Ovary (tissue), 9 donors: ENCODE results near the gene FLNB. TPM values are rescaled to one million over a fixed set of nuclear protein-coding genes. Genes with fewer than 3 reads are reported as not detected.

ENCODE experiments used
- DNase-seq, 5 donors: peaks; one replicate each; pipeline ENCODE4 v3.0.0-alpha.2; 2019 to 2020
- H3K27ac ChIP-seq, 2 donors: fragments of 200-600 bp; one replicate each; pipeline versions ENCODE4 v1.5.1 to v1.8.0; 2019 to 2022
- H3K27me3 ChIP-seq: fragments of 200-600 bp; one replicate; pipeline ENCODE4 v1.8.0; 2022
- H3K36me3 ChIP-seq: fragments of 200-600 bp; sonication (generic); one replicate; pipeline ENCODE4 v1.5.1; 2019
- H3K4me1 ChIP-seq: one replicate; pipeline ENCODE4 v1.8.1; 2013; ENCODE audit warnings: mild to moderate bottlenecking, moderate library complexity; ENCODE audit not compliant: insufficient read depth
- H3K4me3 ChIP-seq: fragments of 200-600 bp; sonication (generic); one replicate; pipeline ENCODE4 v1.5.1; 2017
- H3K9me3 ChIP-seq, 2 donors: fragments of 200-600 bp in 1 of 2; sonication (generic) in 1 of 2; one replicate each; pipeline versions ENCODE4 v1.5.1 to v1.8.1; 2013 to 2019; ENCODE audit warnings: mild to moderate bottlenecking in 1 of 2, moderate library complexity in 1 of 2
- EP300 ChIP-seq: sonication (generic); formaldehyde crosslinking; IDR thresholded peaks from one replicate; pipeline ENCODE4 v1.6.1; 2017; ENCODE audit warnings: antibody characterized with exemption
- POLR2A ChIP-seq: fragments of 450-650 bp; IDR thresholded peaks from one replicate; pipeline ENCODE4 v1.6.1; 2017; ENCODE audit warnings: antibody characterized with exemption, mild to moderate bottlenecking, moderate library complexity
- WGBS, 3 donors: extraction: QIAGEN DNeasy Blood & Tissue Kit in 1 of 3; methylation state at CpG; one replicate each; pipeline versions ENCODE4 v1.1.5 to v1.1.7; 2013 to 2017; 5-methylcytosine and 5-hydroxymethylcytosine counted together
- intact Hi-C, 4 donors: fragments of 100-400 bp; cut with DNase I; formaldehyde crosslinking; loops; one replicate each; pipeline versions ENCODE4 v1.11.0 to v1.15.1; 2022 to 2023
- polyA plus RNA-seq, 2 donors: library from polyadenylated mRNA; stranded (reverse); fragments of 200-250 nt in 1 of 2; fragments of 350-450 nt in 1 of 2; fragmentation: Illumina TruSeq in 1 of 2; extraction: RNeasy Lipid Tissue Mini Kit (QIAGEN cat#74804) in 1 of 2; gene quantifications; one replicate each; pipeline ENCODE4 v1.2.3, GENCODE V29; 2013 to 2014
- total RNA-seq, 7 donors: library from RNA; depleted of rRNA in 2 of 7; stranded (reverse); fragments of >200 nt in 2 of 7; fragmentation: NEBNext Ultra II Directional in 3 of 7; extraction: Animal tissue kit (Norgen Biotek cat#: 25700) in 3 of 7; gene quantifications; one replicate each; pipeline versions ENCODE4 v1.1.0 to v1.2.4, GENCODE V29; 2016 to 2023
- TF ChIP-seq, protein P1 (sequence below), 3 donors: fragments of 450-650 bp in 2 of 3; fragments of 200-600 bp in 1 of 3; IDR thresholded peaks; one replicate each; pipeline versions ENCODE4 v1.5.1 to v1.8.0; 2016 to 2022; ENCODE audit warnings: antibody characterized with exemption in 3 of 3, mild to moderate bottlenecking in 1 of 3
- donor health status: DM: no; HTN: no; CAD: no; lungs with moderate emphysema.
- donor health status: DM: no; HTN: no; CAD: no.
- donor health status: Bipolar disorder and iron deficiency.
- donor health status: DM: yes; HTN: yes; CAD: no.
- donor health status: DM: no; HTN: no; CAD: no.
- donor health status: DM: yes; HTN: yes; CAD: no.

FLNB gene
- total and polyA plus RNA-seq, 9 donors: 51.9 to 190 (median 126) TPM

DNA sequence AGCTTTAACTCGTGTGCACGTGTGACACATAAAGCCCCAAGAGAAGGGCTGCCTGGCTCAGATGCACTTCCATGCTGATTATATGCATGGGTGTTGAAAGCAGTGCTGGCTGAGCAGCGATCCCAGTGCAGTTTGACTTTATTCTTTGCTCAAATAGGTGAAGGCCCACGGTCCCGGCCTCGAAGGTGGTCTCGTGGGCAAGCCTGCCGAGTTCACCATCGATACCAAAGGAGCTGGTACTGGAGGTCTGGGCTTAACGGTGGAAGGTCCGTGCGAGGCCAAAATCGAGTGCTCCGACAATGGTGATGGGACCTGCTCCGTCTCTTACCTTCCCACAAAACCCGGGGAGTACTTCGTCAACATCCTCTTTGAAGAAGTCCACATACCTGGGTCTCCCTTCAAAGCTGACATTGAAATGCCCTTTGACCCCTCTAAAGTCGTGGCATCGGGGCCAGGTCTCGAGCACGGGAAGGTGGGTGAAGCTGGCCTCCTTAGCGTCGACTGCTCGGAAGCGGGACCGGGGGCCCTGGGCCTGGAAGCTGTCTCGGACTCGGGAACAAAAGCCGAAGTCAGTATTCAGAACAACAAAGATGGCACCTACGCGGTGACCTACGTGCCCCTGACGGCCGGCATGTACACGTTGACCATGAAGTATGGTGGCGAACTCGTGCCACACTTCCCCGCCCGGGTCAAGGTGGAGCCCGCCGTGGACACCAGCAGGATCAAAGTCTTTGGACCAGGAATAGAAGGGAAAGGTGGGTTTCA lies 114.9 kb downstream of the FLNB start:
- no peaks in the 10 kb centered on the region for H3K36me3 ChIP-seq
- intact Hi-C loops: no loop called here
- WGBS, 3 donors: 92 to 95% (median 95%) methylated on average over 41 of the region's 41 CpGs

DNA sequence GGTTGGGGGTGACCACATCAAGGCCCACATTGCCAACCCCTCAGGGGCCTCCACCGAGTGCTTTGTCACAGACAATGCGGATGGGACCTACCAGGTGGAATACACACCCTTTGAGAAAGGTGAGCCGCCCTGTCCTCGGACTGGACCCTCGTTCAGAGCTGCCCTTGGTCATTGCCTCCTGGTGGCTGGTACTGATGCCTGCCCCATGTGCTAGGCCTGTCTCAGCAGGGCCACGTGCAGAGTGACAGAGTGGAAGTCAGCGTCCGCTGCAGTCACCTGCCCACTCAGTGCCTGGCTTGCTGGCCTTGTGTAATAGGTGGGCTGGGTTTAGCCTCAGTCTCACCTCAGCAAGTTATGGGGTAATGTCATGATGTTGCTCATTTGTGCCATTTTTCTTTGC lies 116.2 kb downstream of the FLNB start:
- no peaks in the 10 kb centered on the region for H3K36me3 ChIP-seq

More for the DNA sequence above, 114.9 kb downstream of the FLNB start:
- DNase-seq: no peak
- TF ChIP-seq, protein P1, sequence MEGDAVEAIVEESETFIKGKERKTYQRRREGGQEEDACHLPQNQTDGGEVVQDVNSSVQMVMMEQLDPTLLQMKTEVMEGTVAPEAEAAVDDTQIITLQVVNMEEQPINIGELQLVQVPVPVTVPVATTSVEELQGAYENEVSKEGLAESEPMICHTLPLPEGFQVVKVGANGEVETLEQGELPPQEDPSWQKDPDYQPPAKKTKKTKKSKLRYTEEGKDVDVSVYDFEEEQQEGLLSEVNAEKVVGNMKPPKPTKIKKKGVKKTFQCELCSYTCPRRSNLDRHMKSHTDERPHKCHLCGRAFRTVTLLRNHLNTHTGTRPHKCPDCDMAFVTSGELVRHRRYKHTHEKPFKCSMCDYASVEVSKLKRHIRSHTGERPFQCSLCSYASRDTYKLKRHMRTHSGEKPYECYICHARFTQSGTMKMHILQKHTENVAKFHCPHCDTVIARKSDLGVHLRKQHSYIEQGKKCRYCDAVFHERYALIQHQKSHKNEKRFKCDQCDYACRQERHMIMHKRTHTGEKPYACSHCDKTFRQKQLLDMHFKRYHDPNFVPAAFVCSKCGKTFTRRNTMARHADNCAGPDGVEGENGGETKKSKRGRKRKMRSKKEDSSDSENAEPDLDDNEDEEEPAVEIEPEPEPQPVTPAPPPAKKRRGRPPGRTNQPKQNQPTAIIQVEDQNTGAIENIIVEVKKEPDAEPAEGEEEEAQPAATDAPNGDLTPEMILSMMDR (IDR thresholded peaks at IDR 0.05): no peak
- TF ChIP-seq POLR2A (no peak), EP300 (no peak)
- Histone ChIP-seq H3K9me3 (no peaks in the 10 kb centered on the region), H3K4me1 (peaks cover 5% of the 10 kb centered on the region), H3K27ac (no peak overlapping the region), H3K4me3 (no peak overlapping the region), H3K27me3 (no peaks in the 10 kb centered on the region)

DNA sequence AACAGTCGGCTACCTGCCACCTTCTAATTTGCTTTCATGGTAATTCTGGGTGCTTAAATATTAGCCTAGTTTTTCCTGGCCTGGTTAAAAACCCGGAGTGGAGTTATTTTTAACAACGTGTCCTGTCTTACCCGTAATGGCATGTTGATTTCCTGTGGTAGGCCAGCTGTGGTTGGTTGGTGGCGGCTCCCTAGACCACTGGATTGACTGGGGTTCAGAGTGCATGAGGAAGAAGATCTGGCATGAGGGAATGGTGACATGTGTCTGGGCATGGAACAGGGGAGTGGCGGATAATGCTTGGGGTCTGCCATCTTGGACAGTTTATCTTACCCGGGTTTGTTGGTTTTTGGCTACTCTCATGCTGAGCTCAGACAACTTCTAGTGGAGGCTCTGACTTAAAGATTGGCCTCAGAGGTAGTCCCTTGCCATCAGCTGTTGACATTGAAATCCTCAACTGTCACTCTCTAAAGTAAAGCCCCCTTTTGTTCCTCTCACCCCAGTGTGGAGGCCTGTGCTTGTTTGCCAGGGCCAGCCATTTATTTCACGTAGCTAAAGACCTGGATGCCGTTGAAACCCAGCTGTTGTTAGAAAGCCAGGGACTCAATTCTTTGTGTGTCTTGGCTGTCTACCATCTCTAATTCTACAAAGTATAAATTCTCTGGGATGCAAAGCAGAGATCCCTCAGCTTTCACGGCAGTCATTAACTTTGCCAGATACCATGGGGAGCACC lies 121.0 kb downstream of the FLNB start:
- TF ChIP-seq EP300: no peak
- no peak for TF ChIP-seq POLR2A
- TF ChIP-seq, protein P1 (IDR thresholded peaks at IDR 0.05): no peak
- DNase-seq: no peak
- H3K36me3 ChIP-seq: no peaks in the 10 kb centered on the region
- peaks cover 2% of the 10 kb centered on the region for H3K4me1 ChIP-seq
- no peak overlapping the region for H3K27ac ChIP-seq
- H3K4me3 ChIP-seq: no peak overlapping the region
- no peaks in the 10 kb centered on the region for H3K9me3 ChIP-seq
- WGBS, 3 donors: 74 to 79% (median 76%) methylated on average over 10 of the region's 10 CpGs
- intact Hi-C loops: no loop called here
- H3K27me3 ChIP-seq: no peaks in the 10 kb centered on the region

More for the DNA sequence above, 116.2 kb downstream of the FLNB start:
- 89 to 96% (median 92%) methylated on average over 8 of the region's 8 CpGs for WGBS, 3 donors
- H3K9me3 ChIP-seq: no peaks in the 10 kb centered on the region
- no peak overlapping the region for H3K4me3 ChIP-seq
- no peaks in the 10 kb centered on the region for H3K27me3 ChIP-seq
- intact Hi-C loops: no loop called here
- H3K27ac ChIP-seq: no peak overlapping the region
- TF ChIP-seq POLR2A: no peak
- TF ChIP-seq, protein P1 (IDR thresholded peaks at IDR 0.05): no peak
- TF ChIP-seq EP300: no peak
- H3K4me1 ChIP-seq: peaks cover 3% of the 10 kb centered on the region
- no peak for DNase-seq

DNA sequence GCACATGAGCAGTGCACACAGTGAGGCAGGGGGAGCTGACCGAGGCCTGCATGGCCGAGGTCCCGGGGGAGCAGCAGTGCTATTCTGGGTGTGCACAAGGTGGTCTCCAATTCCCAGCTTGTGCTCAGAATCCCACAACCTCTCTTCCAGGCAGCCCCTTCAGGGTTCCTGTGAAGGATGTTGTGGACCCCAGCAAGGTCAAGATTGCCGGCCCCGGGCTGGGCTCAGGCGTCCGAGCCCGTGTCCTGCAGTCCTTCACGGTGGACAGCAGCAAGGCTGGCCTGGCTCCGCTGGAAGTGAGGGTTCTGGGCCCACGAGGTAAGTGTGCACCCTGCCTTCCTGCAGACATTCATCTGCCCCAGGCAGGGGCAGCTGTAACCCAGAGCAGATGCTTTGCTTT lies 122.4 kb downstream of the FLNB start:
- Histone ChIP-seq H3K27me3 (no peaks in the 10 kb centered on the region), H3K4me3 (no peak overlapping the region), H3K4me1 (peaks cover 2% of the 10 kb centered on the region), H3K27ac (no peak overlapping the region), H3K9me3 (no peaks in the 10 kb centered on the region), H3K36me3 (no peaks in the 10 kb centered on the region)
- no peak for TF ChIP-seq EP300
- TF ChIP-seq, protein P1 (IDR thresholded peaks at IDR 0.05): no peak
- TF ChIP-seq POLR2A: no peak
- no peak for DNase-seq
- intact Hi-C loops: no loop called here
- WGBS, 3 donors: 87 to 96% (median 95%) methylated on average over 11 of the region's 11 CpGs
